Ramos (cell line): ENCODE results near the gene SLCO3A1.

ENCODE experiments used
- in situ Hi-C: fragments of 300-500 bp; cut with MboI; formaldehyde crosslinking; loops from one replicate; pipeline ENCODE4 v1.14.3; 2022; ENCODE audit warnings: low sequenced_read_pairs; ENCODE audit not compliant: unreplicated experiment

Gene SLCO3A1

DNA sequence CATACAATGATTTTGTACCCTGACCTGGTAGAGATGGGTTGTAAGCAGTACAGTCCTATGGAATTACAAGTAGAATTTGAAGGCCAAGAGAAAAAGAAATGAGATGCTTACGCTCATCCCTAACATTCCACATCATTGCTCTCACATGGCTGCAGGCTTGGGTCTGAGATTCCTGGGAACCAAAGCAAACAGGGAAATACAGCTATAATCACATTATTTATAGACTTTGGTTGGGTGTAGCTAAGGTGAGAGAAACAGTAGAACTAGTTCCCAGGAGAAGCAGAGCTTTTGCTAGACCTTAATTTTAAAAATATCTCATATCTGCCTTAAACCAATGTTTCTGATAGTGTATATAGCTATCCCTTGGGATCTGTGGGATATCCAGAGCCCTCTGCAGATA lies 51.4 kb downstream of the SLCO3A1 start:
- in situ Hi-C loops: no loop called here

GRCh38 chr15:91908391-91908790 lies 54.9 kb downstream of the SLCO3A1 start:
- in situ Hi-C loops: no loop called here

- in situ Hi-C loops: no loop called here
Measured at GRCh38 chr15:91909111-91909510, 55.6 kb downstream of the SLCO3A1 start.

- in situ Hi-C loops: no loop called here
Measured at GRCh38 chr15:91909574-91909973, 56.1 kb downstream of the SLCO3A1 start.

DNA sequence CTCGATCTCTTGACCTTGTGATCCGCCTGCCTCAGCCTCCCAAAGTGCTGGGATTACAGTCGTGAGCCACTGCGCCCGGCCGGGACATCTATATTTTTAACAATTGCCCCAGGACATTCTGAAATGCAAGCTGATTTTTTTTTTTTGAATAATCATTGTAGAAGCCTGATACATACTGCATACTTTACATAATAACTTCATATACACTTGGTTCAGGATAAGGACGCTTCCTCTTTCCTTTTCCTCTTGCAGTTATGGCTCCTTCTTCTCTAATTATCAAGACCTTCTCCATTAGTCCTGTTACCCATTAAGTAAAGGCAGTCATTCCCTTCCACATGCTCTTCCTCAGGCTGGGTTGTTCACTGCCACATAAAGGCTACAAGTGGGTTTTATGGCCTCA lies 58.3 kb downstream of the SLCO3A1 start:
- in situ Hi-C loops: no loop called here

DNA sequence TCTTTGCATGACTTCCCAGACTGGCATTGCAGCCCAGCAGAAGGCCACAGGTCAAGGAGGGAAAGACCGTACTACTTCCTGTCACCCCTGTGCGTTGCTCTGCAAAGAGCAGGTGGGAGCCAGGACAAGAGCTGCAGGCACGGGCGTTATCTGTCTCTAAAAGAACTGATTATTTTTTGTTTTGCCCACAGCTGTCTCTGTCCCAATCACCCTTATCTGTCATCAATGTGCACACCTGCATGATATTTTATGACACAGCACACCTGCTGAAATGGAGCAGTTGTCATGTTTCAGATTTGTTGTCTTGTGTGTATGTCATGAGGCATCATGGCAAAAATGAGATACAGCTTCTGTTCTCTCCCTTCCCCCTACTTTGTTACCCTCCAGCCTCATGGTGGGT lies 58.8 kb downstream of the SLCO3A1 start:
- in situ Hi-C loops: no loop called here

DNA sequence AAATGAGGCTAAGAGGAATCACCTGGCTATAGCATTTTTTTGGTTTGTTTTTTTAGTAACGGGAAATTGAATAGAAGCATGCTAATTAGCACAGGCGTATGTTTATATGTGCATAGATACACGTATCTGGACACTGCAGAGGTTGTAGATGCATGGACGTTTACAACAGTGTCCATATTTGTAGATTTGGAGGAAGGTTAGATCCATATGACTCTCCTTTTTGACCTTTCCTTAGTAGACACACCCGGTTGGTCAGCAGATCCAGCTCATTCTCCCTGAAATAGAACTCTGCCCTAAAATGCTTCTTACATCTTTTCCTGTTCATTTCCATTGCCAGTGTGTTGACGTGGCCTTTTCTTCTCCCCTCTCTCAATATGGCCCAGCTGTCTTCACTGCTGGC lies 60.1 kb downstream of the SLCO3A1 start:
- in situ Hi-C loops: no loop called here

- in situ Hi-C loops: no loop called here
Measured at GRCh38 chr15:91915576-91915975, 62.1 kb downstream of the SLCO3A1 start.

DNA sequence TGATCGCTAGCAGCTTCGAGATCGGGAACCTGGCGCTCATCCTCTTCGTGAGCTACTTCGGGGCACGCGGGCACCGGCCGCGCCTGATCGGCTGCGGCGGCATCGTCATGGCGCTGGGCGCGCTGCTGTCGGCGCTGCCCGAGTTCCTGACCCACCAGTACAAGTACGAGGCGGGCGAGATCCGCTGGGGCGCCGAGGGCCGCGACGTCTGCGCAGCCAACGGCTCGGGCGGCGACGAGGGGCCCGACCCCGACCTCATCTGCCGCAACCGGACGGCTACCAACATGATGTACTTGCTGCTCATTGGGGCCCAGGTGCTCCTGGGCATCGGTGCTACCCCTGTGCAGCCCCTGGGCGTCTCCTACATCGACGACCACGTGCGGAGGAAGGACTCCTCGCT lies 62.5 kb downstream of the SLCO3A1 start:
- in situ Hi-C loops: no loop called here

GRCh38 chr15:91917686-91918360 lies 64.3 kb downstream of the SLCO3A1 start:
- in situ Hi-C loops: no loop called here

GRCh38 chr15:91919014-91919534 lies 65.6 kb downstream of the SLCO3A1 start:
- in situ Hi-C loops: no loop called here

DNA sequence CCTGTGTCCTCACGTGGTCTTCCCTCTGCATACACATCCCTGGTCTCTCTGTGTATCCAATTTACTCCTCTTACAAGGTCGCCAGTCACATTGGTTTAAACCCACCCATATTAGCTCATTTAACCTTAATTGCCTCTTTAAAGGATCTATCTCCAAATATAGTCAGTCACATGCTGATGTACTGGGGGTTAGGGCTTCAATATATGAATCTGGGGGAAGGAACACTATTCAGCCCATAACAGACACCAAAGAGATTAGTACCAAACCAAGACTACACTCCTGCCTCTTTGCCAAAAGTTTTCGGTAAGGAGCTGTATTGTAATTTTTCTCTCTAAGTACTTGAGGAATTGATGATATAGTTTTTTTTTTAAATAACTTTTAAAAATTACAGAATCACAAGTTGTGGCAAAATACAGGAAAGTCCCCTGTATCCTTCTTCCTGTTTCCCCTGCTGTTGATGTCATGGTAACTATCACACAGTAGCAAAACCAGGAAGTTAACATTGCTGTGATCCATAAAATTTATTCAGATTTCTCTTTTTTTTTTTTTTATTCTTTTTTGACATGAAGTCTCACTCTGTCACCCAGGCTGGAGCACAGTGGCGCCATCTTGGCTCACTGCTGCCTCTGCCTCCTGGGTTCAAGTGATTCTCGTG lies 67.8 kb downstream of the SLCO3A1 start:
- in situ Hi-C loops: no loop called here

DNA sequence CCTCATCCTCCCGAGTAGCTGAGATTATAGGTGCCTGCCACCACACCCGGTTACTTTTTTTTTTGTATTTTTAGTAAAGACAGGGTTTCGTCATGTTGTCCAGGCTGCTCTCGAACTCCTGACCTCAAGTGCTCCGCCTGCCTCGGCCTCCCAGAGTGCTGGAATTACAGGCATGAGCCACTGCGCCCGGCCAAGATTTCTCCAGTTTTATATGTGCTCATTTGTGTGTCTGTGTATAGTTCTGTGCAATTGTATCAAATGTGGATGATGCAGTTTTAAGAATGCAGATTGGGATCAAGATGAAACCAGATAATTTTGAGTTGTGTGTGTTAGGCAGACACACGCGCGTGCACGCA lies 68.3 kb downstream of the SLCO3A1 start:
- in situ Hi-C loops: no loop called here

GRCh38 chr15:91922646-91923547 lies 69.4 kb downstream of the SLCO3A1 start:
- in situ Hi-C loops: no loop called here

- in situ Hi-C loops: no loop called here
Measured at GRCh38 chr15:91924183-91924582, 70.7 kb downstream of the SLCO3A1 start.

DNA sequence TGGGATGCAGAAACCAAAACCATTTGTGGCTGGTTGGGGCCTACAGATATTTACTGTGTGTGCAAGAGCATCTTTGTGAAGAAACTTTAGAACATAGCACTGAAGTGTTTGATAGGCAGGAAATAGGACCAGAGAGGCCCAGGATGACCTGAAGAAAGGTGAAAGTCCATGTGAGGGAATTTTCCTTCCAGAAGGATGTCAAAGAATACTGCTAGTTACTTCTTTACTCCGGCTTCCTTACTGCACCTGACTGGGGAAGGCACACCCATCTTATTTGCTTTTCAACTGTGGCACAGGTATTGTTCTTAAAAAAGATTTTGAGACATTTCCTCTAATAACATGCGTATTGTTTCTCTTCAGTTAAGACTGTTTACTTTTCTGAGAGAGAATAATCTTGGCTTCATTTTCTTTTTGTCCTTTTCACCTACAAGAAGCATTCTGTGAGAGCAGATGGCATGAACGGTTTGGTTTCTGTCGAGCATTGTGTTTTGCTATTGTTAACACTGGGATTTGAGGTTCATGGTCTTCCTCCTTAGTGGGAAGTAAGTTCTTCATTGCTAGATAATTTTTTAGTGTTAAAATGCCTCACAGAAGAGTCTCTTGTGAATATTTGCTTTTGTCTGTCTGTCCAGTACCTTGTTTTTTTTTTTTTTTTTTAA lies 71.5 kb downstream of the SLCO3A1 start:
- in situ Hi-C loops: no loop called here

GRCh38 chr15:91925794-91926193 lies 72.3 kb downstream of the SLCO3A1 start:
- in situ Hi-C loops: no loop called here

GRCh38 chr15:91926908-91927270 lies 73.4 kb downstream of the SLCO3A1 start:
- in situ Hi-C loops: no loop called here

GRCh38 chr15:91927585-91927984 lies 74.1 kb downstream of the SLCO3A1 start:
- in situ Hi-C loops: no loop called here

DNA sequence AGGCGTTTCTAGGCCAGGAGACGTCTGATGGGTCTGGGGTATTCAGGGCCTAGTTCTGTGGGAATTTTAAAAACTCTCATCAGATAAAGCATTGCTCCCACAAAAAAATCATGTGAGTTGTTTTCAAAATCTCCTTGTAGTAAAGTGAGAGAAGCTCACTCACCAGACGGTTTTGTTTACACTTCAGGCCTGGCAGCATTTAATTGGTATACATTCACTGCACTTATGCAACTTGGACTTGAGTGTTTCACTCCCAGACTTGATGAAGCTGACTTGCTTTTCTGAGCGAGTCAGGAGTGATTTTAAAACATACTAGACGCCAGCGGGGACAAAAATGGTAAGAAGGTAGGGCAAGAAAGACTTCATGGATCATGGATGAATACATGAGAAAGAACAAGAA lies 75.2 kb downstream of the SLCO3A1 start:
- in situ Hi-C loops: no loop called here

DNA sequence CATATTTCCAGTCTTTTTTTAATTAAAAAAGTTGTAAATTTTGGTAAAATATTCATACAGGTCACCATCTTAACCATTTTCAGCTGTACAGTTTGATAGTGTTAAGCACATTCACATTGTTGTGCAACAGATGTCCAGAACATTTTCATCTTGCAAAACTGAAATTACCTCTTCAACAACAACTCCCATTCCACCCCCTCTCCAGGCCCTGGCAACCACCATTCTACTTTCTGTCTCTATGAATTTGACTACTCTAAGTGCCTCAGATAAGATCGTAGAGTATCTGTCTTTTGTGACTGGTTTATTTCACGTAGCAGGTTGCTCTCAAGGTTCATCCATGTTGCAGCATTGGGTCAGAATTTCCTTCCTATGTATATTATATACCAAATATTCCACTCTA lies 76.0 kb downstream of the SLCO3A1 start:
- in situ Hi-C loops: no loop called here
